ENCODE data around the gene MRGPRF. TPM values are rescaled to one million over a fixed set of nuclear protein-coding genes. Genes with fewer than 3 reads are reported as not detected.

The MRGPRF gene
- total RNA-seq, 3 donors from 2014 or later (not counting 1 experiment from before 2014, with no cell fraction given) = not detected

DNA sequence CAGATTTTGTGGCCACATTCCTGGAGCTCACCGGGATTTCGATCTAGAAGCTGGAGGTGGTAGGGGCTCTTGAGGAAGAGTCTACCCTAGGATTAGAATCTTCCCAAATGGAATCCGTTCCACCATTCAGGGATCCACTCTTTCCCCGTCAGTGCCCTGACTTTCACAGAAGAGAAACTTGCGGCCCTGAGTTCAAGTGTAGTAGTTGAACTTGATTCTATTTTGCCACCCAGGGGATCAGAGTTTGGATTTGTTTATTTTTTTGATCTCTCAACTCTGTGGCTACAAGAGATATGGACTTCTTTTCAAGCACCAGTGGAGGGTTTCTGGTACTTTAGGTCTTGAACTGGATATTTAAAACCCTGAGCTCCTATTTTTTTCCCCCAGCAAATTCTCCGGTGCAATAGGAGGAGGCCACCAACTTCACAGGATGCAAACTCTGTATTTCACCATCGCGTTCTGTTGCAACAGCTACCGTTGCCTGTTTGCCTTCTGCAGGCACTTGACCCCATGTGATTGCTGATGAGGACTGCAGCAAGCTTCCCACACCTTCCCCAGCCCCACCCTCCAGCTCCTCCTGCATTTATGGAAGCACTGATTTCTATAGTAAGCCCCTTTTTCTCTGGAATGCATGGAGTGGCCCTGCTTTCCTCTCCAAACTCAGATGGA, 14.8 kb upstream of the MRGPRF start:
- H3K9me3 ChIP-seq (ENCODE audit: control insufficient read depth, insufficient read depth, low read length) = no peaks in the 10 kb centered on the region
- Mint-ChIP-seq H3K27me3 (ENCODE audit: low read depth in 2 of 2) (peaks cover 4 to 6% of the 10 kb centered on the region in 2 donors), H3K36me3 (no peaks in the 10 kb centered on the region), H3K4me3 (no peak overlapping the region), H3K9me3 (no peaks in the 10 kb centered on the region), H3K4me1 (no peaks in the 10 kb centered on the region), H3K27ac (no peak overlapping the region)
- DNase-seq (no peak), ATAC-seq (no peak)
- 81% methylated on average over 9 of the region's 9 CpGs for WGBS (ENCODE audit: insufficient coverage)
- TF ChIP-seq, protein P1, sequence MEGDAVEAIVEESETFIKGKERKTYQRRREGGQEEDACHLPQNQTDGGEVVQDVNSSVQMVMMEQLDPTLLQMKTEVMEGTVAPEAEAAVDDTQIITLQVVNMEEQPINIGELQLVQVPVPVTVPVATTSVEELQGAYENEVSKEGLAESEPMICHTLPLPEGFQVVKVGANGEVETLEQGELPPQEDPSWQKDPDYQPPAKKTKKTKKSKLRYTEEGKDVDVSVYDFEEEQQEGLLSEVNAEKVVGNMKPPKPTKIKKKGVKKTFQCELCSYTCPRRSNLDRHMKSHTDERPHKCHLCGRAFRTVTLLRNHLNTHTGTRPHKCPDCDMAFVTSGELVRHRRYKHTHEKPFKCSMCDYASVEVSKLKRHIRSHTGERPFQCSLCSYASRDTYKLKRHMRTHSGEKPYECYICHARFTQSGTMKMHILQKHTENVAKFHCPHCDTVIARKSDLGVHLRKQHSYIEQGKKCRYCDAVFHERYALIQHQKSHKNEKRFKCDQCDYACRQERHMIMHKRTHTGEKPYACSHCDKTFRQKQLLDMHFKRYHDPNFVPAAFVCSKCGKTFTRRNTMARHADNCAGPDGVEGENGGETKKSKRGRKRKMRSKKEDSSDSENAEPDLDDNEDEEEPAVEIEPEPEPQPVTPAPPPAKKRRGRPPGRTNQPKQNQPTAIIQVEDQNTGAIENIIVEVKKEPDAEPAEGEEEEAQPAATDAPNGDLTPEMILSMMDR (IDR thresholded peaks at IDR 0.05) = no peak
- intact Hi-C loops (cut with micrococcal nuclease) = no loop called here
- H3K27me3 ChIP-seq (ENCODE audit: control insufficient read depth, insufficient read depth, low read length) = no peaks in the 10 kb centered on the region
- H3K36me3 ChIP-seq (ENCODE audit: control insufficient read depth, insufficient read depth, low read length) = no peaks in the 10 kb centered on the region
- H3K4me3 ChIP-seq (ENCODE audit: low read length) = no peak overlapping the region
- H3K27ac ChIP-seq (ENCODE audit: low read length) = no peak overlapping the region
- H3K4me1 ChIP-seq (ENCODE audit: control insufficient read depth, insufficient read depth, low read length) = no peaks in the 10 kb centered on the region

DNA sequence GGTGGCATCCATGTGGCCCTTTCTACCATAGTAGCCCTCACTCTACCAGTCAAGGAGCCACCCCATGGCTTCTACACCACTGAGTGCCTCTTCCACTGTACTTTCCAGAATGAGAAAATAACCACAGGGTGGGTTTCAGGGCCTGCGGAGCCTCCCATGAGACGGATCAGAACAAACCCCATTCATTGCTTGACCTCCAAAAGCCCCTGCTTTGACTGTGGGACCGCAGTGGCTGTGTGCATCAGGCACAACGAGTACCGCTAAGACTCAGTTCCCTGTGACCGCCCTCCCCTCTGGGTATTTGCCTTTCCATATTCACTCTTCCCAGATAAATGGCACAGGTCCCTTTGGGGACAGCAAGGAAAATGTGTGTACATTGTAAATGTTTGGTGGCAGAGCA, 11.5 kb upstream of the MRGPRF start:
- TF ChIP-seq, protein P1 (IDR thresholded peaks at IDR 0.05) = no peak
- WGBS (ENCODE audit: insufficient coverage) = 88% methylated on average over 6 of the region's 6 CpGs
- H3K27me3 Mint-ChIP-seq (ENCODE audit: low read depth in 2 of 2) = no peaks in the 10 kb centered on the region

DNA sequence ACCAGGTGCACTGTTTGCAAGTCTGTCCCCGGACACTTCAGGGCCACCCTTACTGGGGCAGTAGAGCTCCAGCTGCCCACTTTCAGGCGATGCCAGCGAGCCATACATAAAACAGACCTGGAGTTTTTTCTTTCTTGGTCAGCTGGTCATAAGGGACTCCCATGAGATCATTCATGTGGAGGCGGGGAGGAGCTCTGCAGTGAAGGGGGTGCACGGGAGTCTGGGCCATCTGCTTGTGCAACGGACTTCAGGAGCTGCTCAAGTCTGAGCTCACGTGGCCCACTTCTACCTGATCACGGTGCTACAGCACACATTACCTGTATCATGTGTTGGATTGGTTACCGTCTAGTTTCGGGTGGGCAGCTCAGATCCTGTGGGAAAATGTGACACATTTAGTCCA, 9.2 kb upstream of the MRGPRF start:
- Mint-ChIP-seq H3K27me3 (ENCODE audit: low read depth in 2 of 2) (no peaks in the 10 kb centered on the region), H3K4me1 (no peaks in the 10 kb centered on the region), H3K36me3 (no peaks in the 10 kb centered on the region), H3K9me3 (no peaks in the 10 kb centered on the region), H3K27ac (no peak overlapping the region), H3K4me3 (no peak overlapping the region)
- Histone ChIP-seq H3K27me3 (ENCODE audit: control insufficient read depth, insufficient read depth, low read length) (no peaks in the 10 kb centered on the region), H3K4me1 (ENCODE audit: control insufficient read depth, insufficient read depth, low read length) (no peaks in the 10 kb centered on the region), H3K27ac (ENCODE audit: low read length) (no peak overlapping the region), H3K36me3 (ENCODE audit: control insufficient read depth, insufficient read depth, low read length) (no peaks in the 10 kb centered on the region), H3K4me3 (ENCODE audit: low read length) (no peak overlapping the region), H3K9me3 (ENCODE audit: control insufficient read depth, insufficient read depth, low read length) (no peaks in the 10 kb centered on the region)
- ATAC-seq (no peak), DNase-seq (no peak)
- 90% methylated on average over 10 of the region's 10 CpGs for WGBS (ENCODE audit: insufficient coverage)
- TF ChIP-seq, protein P1 (IDR thresholded peaks at IDR 0.05) = no peak
- intact Hi-C loops (cut with micrococcal nuclease) = no loop called here

More for the DNA sequence above, 11.5 kb upstream of the MRGPRF start:
- H3K36me3 Mint-ChIP-seq = no peaks in the 10 kb centered on the region
- DNase-seq = no peak
- H3K4me1 Mint-ChIP-seq = no peaks in the 10 kb centered on the region
- intact Hi-C loops (cut with micrococcal nuclease) = no loop called here
- Histone ChIP-seq H3K27me3 (ENCODE audit: control insufficient read depth, insufficient read depth, low read length) (no peaks in the 10 kb centered on the region), H3K27ac (ENCODE audit: low read length) (no peak overlapping the region), H3K4me1 (ENCODE audit: control insufficient read depth, insufficient read depth, low read length) (no peaks in the 10 kb centered on the region), H3K36me3 (ENCODE audit: control insufficient read depth, insufficient read depth, low read length) (no peaks in the 10 kb centered on the region), H3K9me3 (ENCODE audit: control insufficient read depth, insufficient read depth, low read length) (no peaks in the 10 kb centered on the region), H3K4me3 (ENCODE audit: low read length) (no peak overlapping the region)
- ATAC-seq = no peak
- no peak overlapping the region for H3K27ac Mint-ChIP-seq
- no peak overlapping the region for H3K4me3 Mint-ChIP-seq
- H3K9me3 Mint-ChIP-seq = no peaks in the 10 kb centered on the region

DNA sequence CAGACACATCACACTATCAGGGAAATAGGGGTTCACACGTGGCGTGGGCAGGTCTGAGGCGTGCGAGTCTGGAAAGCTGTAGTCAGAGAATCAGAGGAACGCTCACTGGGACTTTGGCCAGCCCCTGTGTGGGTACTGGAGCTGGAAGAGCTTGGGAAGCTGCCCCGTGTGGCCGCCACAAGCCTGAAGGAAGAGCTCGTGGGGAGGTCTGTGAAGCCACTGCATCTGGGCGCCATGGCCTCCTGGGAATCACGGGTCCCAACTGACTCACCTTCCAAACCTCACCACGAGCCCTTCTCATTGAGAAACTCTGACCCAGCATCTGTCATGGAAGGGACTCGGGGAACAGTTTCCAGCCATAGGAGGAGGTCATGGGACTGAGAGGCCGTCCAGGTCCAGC, 5.9 kb upstream of the MRGPRF start:
- intact Hi-C loops (cut with micrococcal nuclease) = no loop called here
- TF ChIP-seq, protein P1 (IDR thresholded peaks at IDR 0.05) = no peak
- Histone ChIP-seq H3K27ac (ENCODE audit: low read length) (no peak overlapping the region), H3K4me1 (ENCODE audit: control insufficient read depth, insufficient read depth, low read length) (no peaks in the 10 kb centered on the region), H3K36me3 (ENCODE audit: control insufficient read depth, insufficient read depth, low read length) (no peaks in the 10 kb centered on the region), H3K9me3 (ENCODE audit: control insufficient read depth, insufficient read depth, low read length) (no peaks in the 10 kb centered on the region), H3K27me3 (ENCODE audit: control insufficient read depth, insufficient read depth, low read length) (no peaks in the 10 kb centered on the region), H3K4me3 (ENCODE audit: low read length) (no peak overlapping the region)
- 80% methylated on average over 13 of the region's 13 CpGs for WGBS (ENCODE audit: insufficient coverage)
- Mint-ChIP-seq H3K27me3 (ENCODE audit: low read depth in 2 of 2) (no peaks in the 10 kb centered on the region), H3K9me3 (no peaks in the 10 kb centered on the region), H3K4me1 (no peaks in the 10 kb centered on the region), H3K27ac (no peak overlapping the region), H3K36me3 (no peaks in the 10 kb centered on the region), H3K4me3 (no peak overlapping the region)
- no peak for ATAC-seq
- DNase-seq = no peak
